Measurements from ENCODE around the gene RAB1A. TPM values are rescaled to one million over a fixed set of nuclear protein-coding genes. Genes with fewer than 3 reads are reported as not detected.
A peak's percentile ranks its signal among the peaks of the same experiment; 100 is the strongest.

The RAB1A gene
- total and polyA plus RNA-seq, 2 of the 13 experiments (the other 11 are each of a cell fraction or from before 2014, with no cell fraction given), result 206 to 226 TPM

- TF ChIP-seq, protein P1, sequence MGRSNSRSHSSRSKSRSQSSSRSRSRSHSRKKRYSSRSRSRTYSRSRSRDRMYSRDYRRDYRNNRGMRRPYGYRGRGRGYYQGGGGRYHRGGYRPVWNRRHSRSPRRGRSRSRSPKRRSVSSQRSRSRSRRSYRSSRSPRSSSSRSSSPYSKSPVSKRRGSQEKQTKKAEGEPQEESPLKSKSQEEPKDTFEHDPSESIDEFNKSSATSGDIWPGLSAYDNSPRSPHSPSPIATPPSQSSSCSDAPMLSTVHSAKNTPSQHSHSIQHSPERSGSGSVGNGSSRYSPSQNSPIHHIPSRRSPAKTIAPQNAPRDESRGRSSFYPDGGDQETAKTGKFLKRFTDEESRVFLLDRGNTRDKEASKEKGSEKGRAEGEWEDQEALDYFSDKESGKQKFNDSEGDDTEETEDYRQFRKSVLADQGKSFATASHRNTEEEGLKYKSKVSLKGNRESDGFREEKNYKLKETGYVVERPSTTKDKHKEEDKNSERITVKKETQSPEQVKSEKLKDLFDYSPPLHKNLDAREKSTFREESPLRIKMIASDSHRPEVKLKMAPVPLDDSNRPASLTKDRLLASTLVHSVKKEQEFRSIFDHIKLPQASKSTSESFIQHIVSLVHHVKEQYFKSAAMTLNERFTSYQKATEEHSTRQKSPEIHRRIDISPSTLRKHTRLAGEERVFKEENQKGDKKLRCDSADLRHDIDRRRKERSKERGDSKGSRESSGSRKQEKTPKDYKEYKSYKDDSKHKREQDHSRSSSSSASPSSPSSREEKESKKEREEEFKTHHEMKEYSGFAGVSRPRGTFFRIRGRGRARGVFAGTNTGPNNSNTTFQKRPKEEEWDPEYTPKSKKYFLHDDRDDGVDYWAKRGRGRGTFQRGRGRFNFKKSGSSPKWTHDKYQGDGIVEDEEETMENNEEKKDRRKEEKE (IDR thresholded peaks at IDR 0.05), result no peak
- TF ChIP-seq ZFX (CRISPR knock-in tag; IDR thresholded peaks at IDR 0.05; ENCODE audit: low read depth) (0 out of 2 replicates have a peak, but pooled peaks have one; percentile 25), RFXAP (CRISPR knock-in tag; IDR thresholded peaks at IDR 0.05; ENCODE audit: borderline replicate concordance) (no peak), NFIB (CRISPR knock-in tag; IDR thresholded peaks at IDR 0.05; ENCODE audit: borderline replicate concordance) (no peak), NAIF1 (CRISPR knock-in tag; IDR thresholded peaks at IDR 0.05; ENCODE audit: borderline replicate concordance) (no peak), FOSL1 (CRISPR knock-in tag; IDR thresholded peaks at IDR 0.05; ENCODE audit: borderline replicate concordance) (no peak), HNRNPH1 (optimal IDR thresholded peaks at IDR 0.05; ENCODE audit: low read depth, low read length) (no peak), ZNF263 (CRISPR knock-in tag; IDR thresholded peaks at IDR 0.05) (peak; percentile 46; the same call in 1 of the 2 replicates), ATAD3A (CRISPR knock-in tag; IDR thresholded peaks at IDR 0.05) (no peak), NR2C2 (CRISPR knock-in tag; IDR thresholded peaks at IDR 0.05; ENCODE audit: borderline replicate concordance) (no peak), AKAP8 (CRISPR knock-in tag; IDR thresholded peaks at IDR 0.05) (no peak), RBM22 (optimal IDR thresholded peaks at IDR 0.05; ENCODE audit: low read length) (peak; percentile 54), RNF219 (CRISPR knock-in tag; IDR thresholded peaks at IDR 0.05) (no peak), HNRNPL (IDR thresholded peaks at IDR 0.05; ENCODE audit: low read depth, low read length) (no peak), ZNF792 (CRISPR knock-in tag; IDR thresholded peaks at IDR 0.05) (no peak), NCOA5 (CRISPR knock-in tag; IDR thresholded peaks at IDR 0.05) (no peak), ZNF30 (CRISPR knock-in tag; IDR thresholded peaks at IDR 0.05) (no peak), POLR2AphosphoS5 (IDR thresholded peaks at IDR 0.05; ENCODE audit: low read depth, low read length) (0 out of 2 replicates have a peak, but pooled peaks have one; percentile 20), ZNF598 (CRISPR knock-in tag; IDR thresholded peaks at IDR 0.05; ENCODE audit: borderline replicate concordance) (peak; percentile 52; the same call in 1 of the 2 replicates), ZNF280B (CRISPR knock-in tag; IDR thresholded peaks at IDR 0.05; ENCODE audit: borderline replicate concordance) (no peak)
- TF ChIP-seq, protein P2, sequence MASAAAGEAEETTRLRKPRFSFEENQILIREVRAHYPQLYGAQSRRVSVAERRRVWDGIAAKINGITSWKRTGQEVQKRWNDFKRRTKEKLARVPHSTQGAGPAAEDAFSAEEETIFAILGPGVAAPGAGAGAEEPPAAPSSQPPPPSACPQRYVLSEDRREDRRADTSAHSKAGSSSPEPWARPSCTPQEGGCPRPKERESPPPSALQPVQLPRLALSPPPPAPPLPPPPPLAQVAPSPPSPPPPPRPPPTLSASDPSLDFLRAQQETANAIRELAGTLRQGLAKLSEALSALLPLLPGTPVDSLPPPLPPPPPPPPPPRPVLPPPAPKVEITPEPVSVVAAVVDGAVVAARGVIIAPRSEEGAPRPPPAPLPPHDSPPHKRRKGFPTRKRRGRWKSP (CRISPR knock-in tag; IDR thresholded peaks at IDR 0.05), result no peak
- TF ChIP-seq, protein P3, sequence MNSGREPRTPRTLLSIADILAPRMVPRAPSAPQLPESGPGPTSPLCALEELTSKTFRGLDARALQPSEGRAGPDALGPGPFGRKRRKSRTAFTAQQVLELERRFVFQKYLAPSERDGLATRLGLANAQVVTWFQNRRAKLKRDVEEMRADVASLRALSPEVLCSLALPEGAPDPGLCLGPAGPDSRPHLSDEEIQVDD (CRISPR knock-in tag; IDR thresholded peaks at IDR 0.05; ENCODE audit: borderline replicate concordance), result no peak
These were observed 54.1 kb downstream of the RAB1A start (continued) for GRCh38 chr2:65075605-65076344.
